ENCODE data around the gene LNPEP. TPM values are rescaled to one million over a fixed set of nuclear protein-coding genes. Genes with fewer than 3 reads are reported as not detected.

Gene LNPEP
- total RNA-seq, 4 donors from 2014 or later: 7.2 to 40.5 (median 34.8) TPM

DNA sequence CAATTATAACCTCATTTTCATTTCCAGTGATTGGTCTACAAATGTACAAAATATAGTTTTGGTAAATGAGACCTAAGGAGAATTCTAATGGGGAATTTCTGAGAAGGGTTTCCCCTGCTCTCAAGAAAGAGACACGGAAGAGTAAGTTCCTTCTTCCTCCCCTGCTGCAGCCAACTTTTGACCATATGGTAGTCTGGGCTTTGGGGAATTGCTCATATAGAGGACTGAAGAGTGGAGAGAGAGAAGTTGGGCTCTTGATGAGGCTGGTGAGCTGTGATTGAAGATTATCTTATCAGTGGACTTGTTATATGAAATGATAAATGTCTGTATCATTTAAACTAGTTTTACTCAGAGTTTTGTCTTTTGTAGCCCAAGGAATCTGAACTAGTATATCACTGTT lies 4.3 kb upstream of the LNPEP start:
- Histone ChIP-seq H3K4me3 (no peak overlapping the region), H3K27me3 (no peaks in the 10 kb centered on the region), H3K4me1 (peaks cover 4 to 25% (median 13%) of the 10 kb centered on the region in 4 donors), H3K36me3 (no peaks in the 10 kb centered on the region), H3K9me3 (no peaks in the 10 kb centered on the region), H3K27ac (no peak overlapping the region)
- no peak for DNase-seq
- TF ChIP-seq POLR2A (IDR thresholded peaks at IDR 0.05) (no peak), EP300 (IDR thresholded peaks at IDR 0.05; ENCODE audit: low read depth) (no peak), POLR2AphosphoS5 (IDR thresholded peaks at IDR 0.05) (no peak)
- TF ChIP-seq, protein P1, sequence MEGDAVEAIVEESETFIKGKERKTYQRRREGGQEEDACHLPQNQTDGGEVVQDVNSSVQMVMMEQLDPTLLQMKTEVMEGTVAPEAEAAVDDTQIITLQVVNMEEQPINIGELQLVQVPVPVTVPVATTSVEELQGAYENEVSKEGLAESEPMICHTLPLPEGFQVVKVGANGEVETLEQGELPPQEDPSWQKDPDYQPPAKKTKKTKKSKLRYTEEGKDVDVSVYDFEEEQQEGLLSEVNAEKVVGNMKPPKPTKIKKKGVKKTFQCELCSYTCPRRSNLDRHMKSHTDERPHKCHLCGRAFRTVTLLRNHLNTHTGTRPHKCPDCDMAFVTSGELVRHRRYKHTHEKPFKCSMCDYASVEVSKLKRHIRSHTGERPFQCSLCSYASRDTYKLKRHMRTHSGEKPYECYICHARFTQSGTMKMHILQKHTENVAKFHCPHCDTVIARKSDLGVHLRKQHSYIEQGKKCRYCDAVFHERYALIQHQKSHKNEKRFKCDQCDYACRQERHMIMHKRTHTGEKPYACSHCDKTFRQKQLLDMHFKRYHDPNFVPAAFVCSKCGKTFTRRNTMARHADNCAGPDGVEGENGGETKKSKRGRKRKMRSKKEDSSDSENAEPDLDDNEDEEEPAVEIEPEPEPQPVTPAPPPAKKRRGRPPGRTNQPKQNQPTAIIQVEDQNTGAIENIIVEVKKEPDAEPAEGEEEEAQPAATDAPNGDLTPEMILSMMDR (IDR thresholded peaks at IDR 0.05): no peak
- in situ Hi-C loops (cut with MboI; ENCODE audit: low pct_ligation_motif_present in 1 of 4, low pct_unique_long_range_greater_than_20kb in 1 of 4, low sequenced_read_pairs in 3 of 4) (no loop called here), intact Hi-C loops (cut with DNase I; ENCODE audit: low total_unique reads) (no loop called here)
- WGBS, 2 donors (ENCODE audit: low coverage in 1 of 2): 58 to 71% methylated on average over 1 of the region's 1 CpG

DNA sequence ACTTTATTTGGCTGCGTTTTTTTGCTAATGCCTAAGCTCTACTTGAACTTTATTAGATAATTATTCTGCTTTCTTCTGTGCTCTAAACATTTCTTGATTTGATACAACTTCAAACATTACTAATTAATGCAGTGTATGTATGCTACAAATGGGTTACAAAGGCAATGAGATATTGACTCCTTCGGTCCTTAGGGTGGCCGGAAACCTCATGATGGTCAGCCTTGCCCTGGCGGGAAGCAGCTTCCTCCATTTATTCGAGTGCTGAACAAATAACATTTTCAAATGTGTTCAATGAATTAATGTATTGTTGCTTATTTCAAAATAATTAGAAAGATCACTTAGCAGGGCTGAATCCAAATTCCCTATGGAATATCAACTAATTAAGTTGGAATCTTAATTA lies 3.9 kb upstream of the LNPEP start:
- no peak for DNase-seq
- 82% methylated on average over 5 of the region's 5 CpGs for WGBS, 2 donors (ENCODE audit: low coverage in 1 of 2)
- peak overlapping the region in 1 of 4 donors; percentile 97 for H3K27ac ChIP-seq
- no peaks in the 10 kb centered on the region for H3K36me3 ChIP-seq
- H3K4me1 ChIP-seq: peaks cover 4 to 27% (median 14%) of the 10 kb centered on the region in 4 donors
- in situ Hi-C loops (cut with MboI; ENCODE audit: low pct_ligation_motif_present in 1 of 4, low pct_unique_long_range_greater_than_20kb in 1 of 4, low sequenced_read_pairs in 3 of 4) (no loop called here), intact Hi-C loops (cut with DNase I; ENCODE audit: low total_unique reads) (no loop called here)
- H3K27me3 ChIP-seq: no peaks in the 10 kb centered on the region
- no peak overlapping the region for H3K4me3 ChIP-seq
- no peaks in the 10 kb centered on the region for H3K9me3 ChIP-seq
- TF ChIP-seq EP300 (IDR thresholded peaks at IDR 0.05; ENCODE audit: low read depth) (no peak), POLR2AphosphoS5 (IDR thresholded peaks at IDR 0.05) (no peak), POLR2A (IDR thresholded peaks at IDR 0.05) (no peak)
- TF ChIP-seq, protein P1 (IDR thresholded peaks at IDR 0.05): no peak

DNA sequence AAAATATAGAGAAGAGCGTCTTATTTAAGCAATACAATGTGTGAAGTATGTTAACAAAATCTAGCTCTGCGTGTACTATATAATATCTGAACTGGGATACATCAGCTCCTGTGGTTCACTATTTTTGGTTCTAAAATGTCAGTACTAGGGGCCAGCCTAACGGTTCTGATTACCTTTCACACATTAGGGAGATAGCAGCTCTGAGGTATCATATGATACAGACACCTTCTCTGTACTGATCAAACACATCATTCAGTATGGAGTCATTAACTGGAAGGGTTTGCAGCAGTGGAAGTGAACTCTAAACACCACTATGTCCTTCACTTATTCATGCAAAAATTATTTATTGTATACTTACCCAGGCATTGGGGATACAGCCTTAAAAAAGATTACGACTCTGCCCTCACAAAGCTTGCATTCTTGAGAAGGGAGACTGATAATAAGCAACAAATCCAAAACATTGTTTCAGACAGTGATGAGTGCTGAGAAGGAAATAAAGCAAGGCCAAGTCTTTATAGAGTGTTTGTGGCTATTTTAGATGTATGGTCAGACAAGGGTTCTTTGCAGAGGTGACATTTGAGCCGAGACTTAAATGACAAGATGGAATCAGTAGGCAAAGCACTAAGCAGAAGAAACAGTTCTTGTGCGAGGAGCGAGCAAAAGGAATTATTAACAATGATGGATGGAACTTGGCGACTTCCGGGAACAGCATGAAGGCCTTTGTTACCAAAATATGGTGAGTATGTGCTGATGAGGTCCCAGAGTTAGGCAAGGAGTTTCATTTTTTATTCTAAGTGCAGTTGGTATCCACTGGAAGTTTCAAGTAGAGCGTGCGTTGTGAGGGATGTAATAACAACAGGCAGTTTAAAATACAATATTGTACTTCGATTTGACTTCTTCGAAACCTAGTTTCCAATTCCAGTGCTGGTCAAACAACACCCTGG lies 1.8 kb upstream of the LNPEP start:
- TF ChIP-seq POLR2A (IDR thresholded peaks at IDR 0.05) (no peak), POLR2AphosphoS5 (IDR thresholded peaks at IDR 0.05) (no peak), EP300 (IDR thresholded peaks at IDR 0.05; ENCODE audit: low read depth) (no peak)
- TF ChIP-seq, protein P1 (IDR thresholded peaks at IDR 0.05): no peak
- WGBS, 2 donors (ENCODE audit: low coverage in 1 of 2): 10 to 17% methylated on average over 9 to 13 of the region's 13 CpGs
- no peaks in the 10 kb centered on the region for H3K27me3 ChIP-seq
- peaks cover 14 to 45% (median 24%) of the 10 kb centered on the region in 4 donors for H3K4me1 ChIP-seq
- peak overlapping the region; percentile 72 to 90 (median 88) for H3K4me3 ChIP-seq
- DNase-seq: peak; percentile 13
- no peaks in the 10 kb centered on the region for H3K36me3 ChIP-seq
- peak overlapping the region; percentile 97 to 99 (median 98) for H3K27ac ChIP-seq
- H3K9me3 ChIP-seq: no peaks in the 10 kb centered on the region
- intact Hi-C loops (cut with DNase I; ENCODE audit: low total_unique reads): no loop called here
- in situ Hi-C loops (cut with MboI; ENCODE audit: low pct_ligation_motif_present in 1 of 4, low pct_unique_long_range_greater_than_20kb in 1 of 4, low sequenced_read_pairs in 3 of 4): no loop called here

DNA sequence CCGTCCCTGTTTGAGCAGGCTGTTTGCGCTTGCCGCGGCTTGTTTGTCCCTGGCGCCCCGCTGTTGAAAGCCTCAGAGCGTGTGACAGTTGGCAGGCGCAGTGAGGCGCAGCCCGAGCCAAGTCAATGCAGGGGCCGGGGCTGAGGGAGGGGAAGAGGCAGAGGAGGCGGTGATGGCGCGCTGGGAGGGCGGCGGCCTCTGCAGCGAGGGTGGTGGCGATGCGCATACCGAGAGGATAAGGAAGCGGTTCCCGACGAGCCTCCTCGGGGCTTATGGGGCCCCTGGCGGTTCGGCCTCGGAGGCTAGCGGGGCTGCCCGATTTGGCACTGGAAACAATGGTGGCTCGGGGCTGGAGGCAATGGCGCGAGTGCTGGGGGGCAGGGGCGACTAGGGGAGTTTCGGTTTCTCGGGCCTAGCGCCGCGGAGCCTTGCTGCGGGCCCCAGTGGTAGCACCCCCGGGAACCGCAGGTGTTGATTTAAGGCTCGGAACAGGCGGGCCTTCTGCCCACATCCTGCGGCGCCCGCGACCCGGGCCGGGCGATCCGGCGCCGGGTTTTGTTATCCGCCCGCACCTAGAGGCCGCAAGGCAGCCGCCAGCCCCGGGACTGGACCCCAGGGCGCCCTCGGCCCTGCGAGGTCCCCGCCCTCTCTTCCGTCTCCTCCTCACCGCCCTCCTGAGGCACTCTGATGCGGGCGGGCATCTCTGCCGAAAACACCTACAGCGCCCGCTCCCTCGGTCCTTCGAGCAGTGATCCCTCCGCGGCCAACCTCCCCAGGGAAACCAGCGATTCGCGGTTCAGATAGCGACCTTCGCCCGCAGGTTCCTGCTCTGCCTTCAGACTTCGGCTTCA lies 947 bp upstream of the LNPEP start:
- 0% methylated on average over 30 of the region's 80 CpGs; no CpG with 5 or more reads in 1 of the 2 donors for WGBS, 2 donors (ENCODE audit: low coverage in 1 of 2)
- intact Hi-C loops (cut with DNase I; ENCODE audit: low total_unique reads): loop anchor here (1.0 kb wide), 1 partner anchor 273 kb away; the partner anchor contains the start of gene CAST
- in situ Hi-C loops (cut with MboI; ENCODE audit: low pct_ligation_motif_present in 1 of 4, low pct_unique_long_range_greater_than_20kb in 1 of 4, low sequenced_read_pairs in 3 of 4): no loop called here

More for the DNA sequence above, 947 bp upstream of the LNPEP start:
- Histone ChIP-seq H3K4me3 (peak overlapping the region; percentile 72 to 90 (median 88)), H3K27ac (peak overlapping the region; percentile 97 to 99 (median 98)), H3K9me3 (no peaks in the 10 kb centered on the region), H3K27me3 (no peaks in the 10 kb centered on the region), H3K4me1 (peaks cover 14 to 51% (median 25%) of the 10 kb centered on the region in 4 donors), H3K36me3 (no peaks in the 10 kb centered on the region)
- peak; percentile 95 for DNase-seq
- TF ChIP-seq EP300 (IDR thresholded peaks at IDR 0.05; ENCODE audit: low read depth): no peak
- TF ChIP-seq POLR2A (IDR thresholded peaks at IDR 0.05): peak; percentile 77
- TF ChIP-seq, protein P1 (IDR thresholded peaks at IDR 0.05): peak in 2 of 5 experiments; percentile 37 to 50
- peak; percentile 70 to 77 (median 71) for TF ChIP-seq POLR2AphosphoS5 (IDR thresholded peaks at IDR 0.05)
